PC-3 (cell line): ENCODE results near the gene RBMS2. TPM values are rescaled to one million over a fixed set of nuclear protein-coding genes. Genes with fewer than 3 reads are reported as not detected.

Experiments
- ATAC-seq: fragments of 200-7000 bp; cut with Tn5 transposase; 2 replicates; pipeline ENCODE4 v1.9.1; 2020; ENCODE audit warnings: mild to moderate bottlenecking, moderate library complexity
- BruUV-seq: library from RNA; stranded (reverse); fragments of 400-500 nt; replicated peaks from 2 replicates; lab custom pipeline; 2021; lab: Mats Ljungman, UMichigan
- CTCF ChIA-PET: fragments of 300-600 bp; sonication (Branson Sonifier 250); formaldehyde crosslinking; loops from one replicate; lab custom pipeline; 2022; ENCODE audit warnings: antibody characterized with exemption; lab: Charles Lee
- POLR2A ChIA-PET: fragments of 300-600 bp; sonication (Branson Sonifier 250); formaldehyde crosslinking; loops from one replicate; lab custom pipeline; 2022; ENCODE audit warnings: antibody characterized with exemption; ENCODE audit not compliant: unreplicated experiment; lab: Charles Lee
- DNase-seq: peaks from one replicate; pipeline ENCODE4 v3.0.0-alpha.2; 2015
- H2AFZ ChIP-seq: fragments of 300-600 bp; sonication (generic); 2 replicates; pipeline ENCODE4 v1.6.0; 2016; ENCODE audit warnings: antibody characterized with exemption, low read length
- H3F3A ChIP-seq: fragments of 300-600 bp; sonication (generic); one replicate; pipeline ENCODE4 v1.6.0; 2017; ENCODE audit warnings: antibody characterized with exemption, low read length, control low read depth, mild to moderate bottlenecking; ENCODE audit not compliant: unreplicated experiment
- H3K27ac ChIP-seq: fragments of 300-600 bp; sonication (generic); 2 replicates; pipeline ENCODE4 v1.5.1; 2016; ENCODE audit warnings: mild to moderate bottlenecking, low read length
- H3K27me3 ChIP-seq: fragments of 300-600 bp; sonication (generic); 2 replicates; pipeline ENCODE4 v1.6.1; 2016; ENCODE audit warnings: low read length, mixed read lengths
- H3K36me3 ChIP-seq: fragments of 300-600 bp; sonication (generic); 2 replicates; pipeline ENCODE4 v1.6.1; 2016; ENCODE audit warnings: low read depth, mixed run types, low read length, mixed read lengths
- H3K4me1 ChIP-seq: fragments of 300-600 bp; sonication (generic); 2 replicates; pipeline ENCODE4 v1.5.1; 2016; ENCODE audit warnings: low read length; ENCODE audit not compliant: insufficient read depth
- H3K4me2 ChIP-seq: fragments of 300-600 bp; sonication (generic); 2 replicates; pipeline ENCODE4 v1.6.0; 2016; ENCODE audit warnings: low read length
- H3K4me3 ChIP-seq: fragments of 300-600 bp; sonication (generic); 2 replicates; pipeline ENCODE4 v1.5.1; 2016; ENCODE audit warnings: mild to moderate bottlenecking, low read length, mixed read lengths
- H3K79me2 ChIP-seq: fragments of 300-600 bp; sonication (generic); 2 replicates; pipeline ENCODE4 v1.6.1; 2017; ENCODE audit warnings: low read length, mixed read lengths
- H3K9ac ChIP-seq: fragments of 300-600 bp; sonication (generic); 2 replicates; pipeline ENCODE4 v1.6.0; 2016; ENCODE audit warnings: mild to moderate bottlenecking, low read length
- H3K9me2 ChIP-seq: fragments of 300-600 bp; sonication (generic); replicated peaks from 2 replicates; pipeline ENCODE4 v1.6.1; 2016; ENCODE audit warnings: mixed run types, low read length, mixed read lengths
- H3K9me3 ChIP-seq: fragments of 300-600 bp; sonication (generic); 2 replicates; pipeline ENCODE4 v1.6.1; 2016; ENCODE audit warnings: low read length, mixed read lengths
- H4K20me1 ChIP-seq: fragments of 300-600 bp; sonication (generic); 2 replicates; pipeline ENCODE4 v1.6.1; 2016; ENCODE audit warnings: low read length, mixed read lengths
- EZH2 ChIP-seq: fragments of 300-600 bp; sonication (generic); IDR thresholded peaks from one replicate; pipeline ENCODE4 v1.6.1; 2017; ENCODE audit warnings: antibody characterized with exemption, mild to moderate bottlenecking, low read length; ENCODE audit not compliant: unreplicated experiment
- EZH2phosphoT487 ChIP-seq: fragments of 300-600 bp; sonication (generic); IDR thresholded peaks from 2 replicates; pipeline ENCODE4 v1.6.1; 2018; ENCODE audit warnings: mild to moderate bottlenecking, antibody characterized with exemption, low read length, borderline replicate concordance
- intact Hi-C: fragments of 100-400 bp; cut with micrococcal nuclease; formaldehyde crosslinking; loops from 2 replicates; pipeline ENCODE4 v1.9.0; 2023
- total RNA-seq: library from RNA; depleted of rRNA; stranded (reverse); fragments of >200 nt; gene quantifications from 2 replicates; pipeline ENCODE4 v1.2.3, GENCODE V29; 2014
- TF ChIP-seq, protein P1 (sequence below): fragments of 300-600 bp; sonication (generic); conservative IDR thresholded peaks from 2 replicates; pipeline ENCODE4 v1.5.1; 2017; ENCODE audit warnings: antibody characterized with exemption, low read depth, mild to moderate bottlenecking, low read length

RBMS2 gene
- total RNA-seq, 1 experiment from 2014 or later: 10.2 TPM

DNA sequence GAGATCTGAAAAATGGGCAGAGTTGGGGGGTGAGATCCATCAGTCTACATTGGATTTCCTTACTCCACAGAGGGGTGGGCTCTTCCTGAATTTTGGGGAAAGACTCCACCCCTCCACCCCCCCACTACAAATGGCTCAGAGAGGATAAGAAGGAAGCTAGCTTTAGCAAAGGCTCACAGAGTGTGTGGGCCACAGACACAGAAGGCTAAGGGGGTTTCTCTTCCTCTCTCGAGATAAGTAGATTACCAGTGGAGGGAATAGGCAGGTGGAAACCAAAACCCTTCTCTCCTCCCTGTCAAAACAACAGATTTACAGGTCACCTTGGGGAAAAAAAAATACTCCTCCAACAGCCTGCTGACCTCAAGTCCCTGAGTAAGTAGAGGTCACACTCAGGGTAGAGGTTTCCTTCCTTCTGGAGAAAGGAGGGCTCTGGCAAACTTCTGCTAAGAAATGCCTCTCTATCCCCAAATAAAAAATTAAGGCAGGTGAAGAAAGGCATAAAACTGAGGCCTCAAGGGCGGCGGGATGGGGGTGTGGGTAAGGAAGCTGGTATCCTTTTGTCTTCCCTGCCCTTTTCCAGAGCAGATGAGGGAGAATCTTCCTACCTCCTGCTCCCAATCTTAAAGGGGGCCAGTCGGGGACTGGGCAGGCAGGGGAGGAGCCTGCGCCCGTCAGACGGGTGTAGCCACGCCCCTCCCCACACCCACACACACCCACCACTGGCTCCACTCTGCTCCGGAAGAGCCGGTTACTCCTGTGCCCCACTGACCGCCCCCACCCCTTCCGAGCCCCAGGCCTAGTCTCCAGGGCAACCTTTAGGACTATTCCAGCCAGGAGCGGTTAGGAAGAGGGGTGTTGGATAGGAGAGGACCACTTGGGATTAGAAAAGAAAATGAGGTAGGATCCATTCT, 110.4 kb downstream of the RBMS2 start:
- no peaks in the 10 kb centered on the region for H3F3A ChIP-seq
- ChIA-PET POLR2A (no interaction called here), CTCF (interaction anchor here (0.6 kb wide), 1 partner anchor 52 kb away, joined by 6 read pairs; no protein-coding TSS in a partner anchor)
- H4K20me1 ChIP-seq: peaks cover 6% of the 10 kb centered on the region; the same call in 1 of the 2 replicates
- ATAC-seq: peak; percentile 3; the same call in 1 of the 2 replicates
- no peak overlapping the region for H3K9ac ChIP-seq
- no TSS peak for BruUV-seq
- H3K9me3 ChIP-seq: no peaks in the 10 kb centered on the region
- peak overlapping the region; percentile 100 for H3K4me2 ChIP-seq
- H3K4me1 ChIP-seq: peaks cover 50% of the 10 kb centered on the region
- intact Hi-C loops: no loop called here
- H3K9me2 ChIP-seq: no peaks in the 10 kb centered on the region
- peaks cover under 1% of the 10 kb centered on the region; the same call in 1 of the 2 replicates for H3K36me3 ChIP-seq
- H3K27me3 ChIP-seq: no peaks in the 10 kb centered on the region
- H3K79me2 ChIP-seq: peaks cover 80% of the 10 kb centered on the region
- no peak overlapping the region for H3K27ac ChIP-seq
- peak overlapping the region; percentile 36 for H3K4me3 ChIP-seq
- TF ChIP-seq, protein P1, sequence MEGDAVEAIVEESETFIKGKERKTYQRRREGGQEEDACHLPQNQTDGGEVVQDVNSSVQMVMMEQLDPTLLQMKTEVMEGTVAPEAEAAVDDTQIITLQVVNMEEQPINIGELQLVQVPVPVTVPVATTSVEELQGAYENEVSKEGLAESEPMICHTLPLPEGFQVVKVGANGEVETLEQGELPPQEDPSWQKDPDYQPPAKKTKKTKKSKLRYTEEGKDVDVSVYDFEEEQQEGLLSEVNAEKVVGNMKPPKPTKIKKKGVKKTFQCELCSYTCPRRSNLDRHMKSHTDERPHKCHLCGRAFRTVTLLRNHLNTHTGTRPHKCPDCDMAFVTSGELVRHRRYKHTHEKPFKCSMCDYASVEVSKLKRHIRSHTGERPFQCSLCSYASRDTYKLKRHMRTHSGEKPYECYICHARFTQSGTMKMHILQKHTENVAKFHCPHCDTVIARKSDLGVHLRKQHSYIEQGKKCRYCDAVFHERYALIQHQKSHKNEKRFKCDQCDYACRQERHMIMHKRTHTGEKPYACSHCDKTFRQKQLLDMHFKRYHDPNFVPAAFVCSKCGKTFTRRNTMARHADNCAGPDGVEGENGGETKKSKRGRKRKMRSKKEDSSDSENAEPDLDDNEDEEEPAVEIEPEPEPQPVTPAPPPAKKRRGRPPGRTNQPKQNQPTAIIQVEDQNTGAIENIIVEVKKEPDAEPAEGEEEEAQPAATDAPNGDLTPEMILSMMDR: no peak
- TF ChIP-seq EZH2phosphoT487 (no peak), EZH2 (no peak)
- H2AFZ ChIP-seq: no peak overlapping the region
- peak; percentile 60 for DNase-seq

DNA sequence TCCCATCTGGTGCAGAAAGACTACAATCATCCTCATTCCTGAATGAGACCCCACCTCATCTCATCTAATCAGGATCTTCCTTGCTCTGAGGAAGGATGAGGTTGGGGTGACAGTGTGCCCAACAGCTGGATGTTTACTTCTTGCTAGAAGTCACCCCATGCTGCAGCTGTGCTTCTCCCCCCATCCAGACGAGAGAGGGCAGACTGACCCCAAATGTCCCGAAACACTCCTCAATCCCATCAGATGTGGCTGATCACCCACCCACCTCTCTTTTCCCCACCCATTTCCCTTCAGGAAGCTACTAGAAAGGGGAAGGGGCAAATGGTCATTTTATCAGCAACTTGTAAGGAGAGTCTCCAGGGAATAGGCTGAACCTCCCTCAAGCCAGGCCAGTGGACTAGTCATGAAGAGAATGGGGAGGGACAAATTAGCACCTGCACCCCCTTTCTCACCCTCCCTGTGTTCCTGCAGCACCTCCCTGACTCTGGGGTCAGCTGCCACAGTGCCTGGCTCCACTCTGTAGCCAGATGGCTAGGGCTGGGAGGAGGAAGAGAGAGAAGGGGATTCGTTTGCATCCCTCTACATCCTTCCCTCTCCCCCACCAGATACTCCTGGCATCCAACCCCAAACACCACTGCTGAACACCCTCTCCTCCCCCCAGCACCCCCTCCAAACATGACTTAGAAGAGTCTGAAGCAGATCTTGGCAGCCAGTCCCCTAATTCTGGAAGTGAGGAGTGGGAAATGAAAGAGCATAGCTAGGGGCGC, 111.3 kb downstream of the RBMS2 start:
- Histone ChIP-seq H3K27me3 (no peaks in the 10 kb centered on the region), H3K4me2 (peak overlapping the region; percentile 100), H4K20me1 (peaks cover 11% of the 10 kb centered on the region; the same call in 1 of the 2 replicates), H3F3A (peaks cover 7% of the 10 kb centered on the region), H3K4me3 (peak overlapping the region; percentile 90), H3K36me3 (peaks cover 4% of the 10 kb centered on the region; the same call in 1 of the 2 replicates), H3K9me2 (no peaks in the 10 kb centered on the region), H3K27ac (no peak overlapping the region), H3K4me1 (peaks cover 50% of the 10 kb centered on the region), H3K9me3 (no peaks in the 10 kb centered on the region), H2AFZ (no peak overlapping the region), H3K79me2 (peaks cover 72% of the 10 kb centered on the region), H3K9ac (no peak overlapping the region)
- intact Hi-C loops: no loop called here
- TF ChIP-seq, protein P1: no peak
- BruUV-seq: no TSS peak
- ChIA-PET CTCF (interaction anchor here (0.6 kb wide), 2 partner anchors 51 to 67 kb away, joined by 3 to 6 read pairs; no protein-coding TSS in a partner anchor), POLR2A (no interaction called here)
- DNase-seq (no peak), ATAC-seq (no peak)
